NCI-H128 (cell line): ENCODE measurements around the gene MICB.
A peak's percentile ranks its signal among the peaks of the same experiment; 100 is the strongest.
"Not testable (repeated sequence)": the region's sequence is repeated elsewhere in the genome, so short reads cannot be mapped to it uniquely, and the experiment has no call there.

ENCODE experiments used
- DNase-seq: peaks from one replicate; lab custom pipeline; 2025; ENCODE audit not compliant: unreplicated experiment; lab: John Stamatoyannopoulos, UW

The MICB gene

GRCh38 chr6:31473780-31474761 lies 23.9 kb upstream of the MICB start:
- DNase-seq: no peak

GRCh38 chr6:31474871-31475286 lies 23.1 kb upstream of the MICB start:
- no peak for DNase-seq

- DNase-seq: no peak
Observed at GRCh38 chr6:31476515-31477139, 21.3 kb upstream of the MICB start.

GRCh38 chr6:31477521-31477920 lies 20.4 kb upstream of the MICB start:
- DNase-seq: no peak

GRCh38 chr6:31478186-31478950 lies 19.6 kb upstream of the MICB start:
- no peak for DNase-seq

GRCh38 chr6:31479151-31479932 lies 18.6 kb upstream of the MICB start:
- DNase-seq: no peak

- no peak for DNase-seq
Observed at GRCh38 chr6:31479933-31480535, 17.9 kb upstream of the MICB start.

- no peak for DNase-seq
Observed at GRCh38 chr6:31480574-31480973, 17.4 kb upstream of the MICB start.

- DNase-seq: no peak
Observed at GRCh38 chr6:31483392-31483791, 14.6 kb upstream of the MICB start.

GRCh38 chr6:31485055-31485454 lies 12.9 kb upstream of the MICB start:
- DNase-seq: no peak

GRCh38 chr6:31486065-31486837 lies 11.7 kb upstream of the MICB start:
- not testable (repeated sequence) for DNase-seq

- DNase-seq: not testable (repeated sequence)
Observed at GRCh38 chr6:31487674-31488073, 10.3 kb upstream of the MICB start.

GRCh38 chr6:31489086-31489485 lies 8.9 kb upstream of the MICB start:
- no peak for DNase-seq

- DNase-seq: no peak
Observed at GRCh38 chr6:31490115-31490873, 7.7 kb upstream of the MICB start.

- not testable (repeated sequence) for DNase-seq
Observed at GRCh38 chr6:31493550-31493874, 4.4 kb upstream of the MICB start.

GRCh38 chr6:31493875-31494694 lies 3.9 kb upstream of the MICB start:
- peak; percentile 29 for DNase-seq

GRCh38 chr6:31495580-31495979 lies 2.4 kb upstream of the MICB start:
- DNase-seq: no peak

- not testable (repeated sequence) for DNase-seq
Observed at GRCh38 chr6:31496826-31497225, 1.1 kb upstream of the MICB start.
